GM20000 (cell line): Measurements from ENCODE around the gene AOAH.

Experiments
- DNase-seq: peaks from one replicate; pipeline ENCODE4 v3.0.0; 2012; ENCODE audit warnings: low spot score
- CTCF ChIP-seq: IDR thresholded peaks from 2 replicates; pipeline ENCODE4 v1.5.1; 2012; ENCODE audit warnings: mild to moderate bottlenecking, control low read depth; ENCODE audit errors: extremely low read depth, missing control alignments

Gene AOAH

GRCh38 chr7:36530456-36530855, 193.8 kb downstream of the AOAH start:
- TF ChIP-seq CTCF, result no peak
- no peak for DNase-seq

GRCh38 chr7:36527549-36527913, 196.8 kb downstream of the AOAH start:
- DNase-seq, result no peak
- TF ChIP-seq CTCF, result no peak

GRCh38 chr7:36526863-36527548, 197.3 kb downstream of the AOAH start:
- no peak for TF ChIP-seq CTCF
- DNase-seq, result peak; percentile 18

- TF ChIP-seq CTCF, result no peak
- DNase-seq, result no peak
These were observed 200.8 kb downstream of the AOAH start for GRCh38 chr7:36523371-36524101.

GRCh38 chr7:36522453-36523007, 201.8 kb downstream of the AOAH start:
- no peak for TF ChIP-seq CTCF

GRCh38 chr7:36521911-36522310, 202.4 kb downstream of the AOAH start:
- no peak for TF ChIP-seq CTCF
- DNase-seq, result no peak

More at GRCh38 chr7:36522453-36523007, 201.8 kb downstream of the AOAH start:
- no peak for DNase-seq

GRCh38 chr7:36521133-36521532, 203.2 kb downstream of the AOAH start:
- no peak for DNase-seq
- TF ChIP-seq CTCF, result no peak
